Sigmoid colon (tissue), 4 donors: ENCODE measurements around the gene BTBD6.

Experiments used
- POLR2A ChIP-seq, 2 donors: fragments of 450-650 bp; IDR thresholded peaks; one replicate each; pipeline ENCODE4 v1.6.1; 2016; ENCODE audit warnings: antibody characterized with exemption in 2 of 2, mild to moderate bottlenecking in 2 of 2, moderate library complexity in 2 of 2
- POLR2AphosphoS5 ChIP-seq, 4 donors: sonication (generic); formaldehyde crosslinking; IDR thresholded peaks; one replicate each; pipeline ENCODE4 v1.6.1; 2017; ENCODE audit warnings: antibody characterized with exemption in 4 of 4
- TF ChIP-seq, protein P1 (sequence below), 4 experiments: fragments of 450-650 bp in 3 of 4; fragments of 200-600 bp in 1 of 4; IDR thresholded peaks; one replicate each; pipeline ENCODE4 v1.5.1; 2016 to 2019; ENCODE audit warnings: antibody characterized with exemption in 4 of 4, mild to moderate bottlenecking in 3 of 4, moderate library complexity in 2 of 4

DNA sequence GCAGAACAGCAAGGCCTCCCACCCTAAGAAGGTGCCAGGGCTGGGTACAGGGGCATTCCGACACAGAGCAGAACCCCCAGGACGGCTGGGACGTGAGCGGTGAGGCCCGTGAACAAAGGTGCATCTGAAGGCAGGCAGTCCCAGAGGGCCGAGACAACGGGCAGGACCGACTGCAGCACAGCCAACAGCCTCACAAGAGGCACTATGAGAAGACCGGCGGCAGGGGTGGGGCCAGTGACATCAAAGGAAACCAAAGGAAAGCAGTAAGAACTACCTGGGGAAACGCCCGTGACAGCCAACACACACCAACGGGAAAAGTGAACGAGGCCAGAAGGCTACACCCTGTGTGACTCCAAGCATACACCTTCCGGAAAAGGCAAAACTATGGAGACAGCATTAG lies 9.1 kb downstream of the BTBD6 start:
- TF ChIP-seq, protein P1, sequence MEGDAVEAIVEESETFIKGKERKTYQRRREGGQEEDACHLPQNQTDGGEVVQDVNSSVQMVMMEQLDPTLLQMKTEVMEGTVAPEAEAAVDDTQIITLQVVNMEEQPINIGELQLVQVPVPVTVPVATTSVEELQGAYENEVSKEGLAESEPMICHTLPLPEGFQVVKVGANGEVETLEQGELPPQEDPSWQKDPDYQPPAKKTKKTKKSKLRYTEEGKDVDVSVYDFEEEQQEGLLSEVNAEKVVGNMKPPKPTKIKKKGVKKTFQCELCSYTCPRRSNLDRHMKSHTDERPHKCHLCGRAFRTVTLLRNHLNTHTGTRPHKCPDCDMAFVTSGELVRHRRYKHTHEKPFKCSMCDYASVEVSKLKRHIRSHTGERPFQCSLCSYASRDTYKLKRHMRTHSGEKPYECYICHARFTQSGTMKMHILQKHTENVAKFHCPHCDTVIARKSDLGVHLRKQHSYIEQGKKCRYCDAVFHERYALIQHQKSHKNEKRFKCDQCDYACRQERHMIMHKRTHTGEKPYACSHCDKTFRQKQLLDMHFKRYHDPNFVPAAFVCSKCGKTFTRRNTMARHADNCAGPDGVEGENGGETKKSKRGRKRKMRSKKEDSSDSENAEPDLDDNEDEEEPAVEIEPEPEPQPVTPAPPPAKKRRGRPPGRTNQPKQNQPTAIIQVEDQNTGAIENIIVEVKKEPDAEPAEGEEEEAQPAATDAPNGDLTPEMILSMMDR (IDR thresholded peaks at IDR 0.05), result no peak
- TF ChIP-seq POLR2A (IDR thresholded peaks at IDR 0.05), result no peak
- TF ChIP-seq POLR2AphosphoS5 (IDR thresholded peaks at IDR 0.05), result no peak
